DOHH2 (cell line): Measurements from ENCODE around the gene USH1C.

Experiments
- CTCF ChIP-seq: fragments of 200-600 bp; sonication (generic); IDR thresholded peaks from one replicate; pipeline ENCODE4 v1.5.1; 2014; ENCODE audit warnings: antibody characterized with exemption, mild to moderate bottlenecking, low read depth, low read length; ENCODE audit not compliant: poor library complexity, severe bottlenecking
- EZH2phosphoT487 ChIP-seq: fragments of 200-600 bp; sonication (generic); IDR thresholded peaks from 2 replicates; pipeline ENCODE4 v1.6.1; 2017; ENCODE audit warnings: borderline replicate concordance, mild to moderate bottlenecking, antibody characterized with exemption, low read length, moderate library complexity, mixed read lengths

GRCh38 chr11:17477361-17477760 is 66.9 kb downstream of the USH1C start:
- no peak for TF ChIP-seq CTCF
- no peak for TF ChIP-seq EZH2phosphoT487
